Keratinocyte (primary cell): ENCODE results near the gene TRPC4AP. TPM values are rescaled to one million over a fixed set of nuclear protein-coding genes. Genes with fewer than 3 reads are reported as not detected.

Experiments
- DNase-seq: peaks from one replicate; pipeline ENCODE4 v3.0.0-alpha.2; 2011; ENCODE audit warnings: low read depth, missing footprints, low spot score
- FAIRE-seq: peaks from 2 replicates; lab custom pipeline; 2011; peaks lifted over from hg19 to GRCh38; lab: Jason Lieb, UNC
- H2AFZ ChIP-seq: 2 replicates; pipeline ENCODE4 v1.6.0; 2012; ENCODE audit warnings: low read length, control low read depth, inconsistent platforms; ENCODE audit not compliant: control insufficient read depth
- H3K27ac ChIP-seq: 2 replicates; pipeline ENCODE4 v1.5.1; 2011; ENCODE audit warnings: low read length; ENCODE audit not compliant: control insufficient read depth, insufficient read depth
- H3K27me3 ChIP-seq: 3 replicates; pipeline ENCODE4 v1.6.0; 2011; ENCODE audit warnings: low read length; ENCODE audit not compliant: control insufficient read depth, insufficient read depth; ENCODE audit errors: extremely low read depth
- H3K36me3 ChIP-seq, 2 experiments: 2 replicates in 1 of 2; 3 replicates in 1 of 2; pipeline ENCODE4 v1.5.1; 2011; ENCODE audit warnings: low read length in 2 of 2, mild to moderate bottlenecking in 1 of 2; ENCODE audit not compliant: control insufficient read depth in 2 of 2, insufficient read depth in 2 of 2; ENCODE audit errors: extremely low read depth in 1 of 2
- H3K4me1 ChIP-seq: 3 replicates; pipeline ENCODE4 v1.5.1; 2011; ENCODE audit warnings: low read length; ENCODE audit not compliant: control insufficient read depth, insufficient read depth; ENCODE audit errors: extremely low read depth
- H3K4me2 ChIP-seq: 3 replicates; pipeline ENCODE4 v1.6.0; 2011; ENCODE audit warnings: low read depth, low read length; ENCODE audit not compliant: control insufficient read depth, insufficient read depth; ENCODE audit errors: extremely low read depth
- H3K4me3 ChIP-seq, 3 experiments: fragments of 200-600 bp in 1 of 3; sonication (generic) in 1 of 3; 2 replicates in 2 of 3; 3 replicates in 1 of 3; pipeline ENCODE4 v1.5.1; 2011 to 2016; ENCODE audit warnings: low read length in 3 of 3, mild to moderate bottlenecking in 3 of 3, control low read depth in 2 of 3, inconsistent platforms in 1 of 3, low read depth in 1 of 3, mixed read lengths in 1 of 3, mixed run types in 1 of 3, moderate library complexity in 1 of 3; ENCODE audit not compliant: control insufficient read depth in 2 of 3, insufficient read depth in 2 of 3; ENCODE audit errors: extremely low read depth in 1 of 3
- H3K79me2 ChIP-seq: 2 replicates; pipeline ENCODE4 v1.6.0; 2012; ENCODE audit warnings: low read length; ENCODE audit not compliant: control insufficient read depth, insufficient read depth
- H3K9ac ChIP-seq: 3 replicates; pipeline ENCODE4 v1.6.0; 2011; ENCODE audit warnings: low read length; ENCODE audit not compliant: control insufficient read depth, insufficient read depth; ENCODE audit errors: extremely low read depth
- H3K9me1 ChIP-seq: 3 replicates; pipeline ENCODE4 v1.6.0; 2011; ENCODE audit warnings: low read length; ENCODE audit not compliant: control insufficient read depth, insufficient read depth; ENCODE audit errors: extremely low read depth
- H3K9me3 ChIP-seq: 2 replicates; pipeline ENCODE4 v1.5.1; 2012; ENCODE audit warnings: low read depth, low read length; ENCODE audit not compliant: control insufficient read depth
- H4K20me1 ChIP-seq: 3 replicates; pipeline ENCODE4 v1.6.0; 2011; ENCODE audit warnings: low read length; ENCODE audit not compliant: control insufficient read depth, insufficient read depth; ENCODE audit errors: extremely low read depth
- EZH2 ChIP-seq: IDR thresholded peaks from one replicate; pipeline ENCODE4 v1.6.1; 2012; ENCODE audit warnings: inconsistent platforms, mild to moderate bottlenecking, low read length, moderate library complexity
- dilution Hi-C: fragments of 300-500 bp; cut with MboI; formaldehyde crosslinking; loops from one replicate; pipeline ENCODE4 v1.7.0; 2020; ENCODE audit warnings: low sequenced_read_pairs; ENCODE audit not compliant: extremely low pct_ligation_motif_present
- polyA plus RNA-seq, 5 experiments: library from polyadenylated mRNA; depleted of rRNA in 3 of 5; stranded (reverse) in 3 of 5; stranded (forward) in 1 of 5; unstranded in 1 of 5; fragments of >200 nt; gene quantifications; 1 replicate in 1 of 5; 2 replicates in 3 of 5; 3 replicates in 1 of 5; pipeline versions ENCODE4 v1.2.1 to v1.2.3, GENCODE V29; 2011 to 2012; ENCODE audit warnings: missing spikeins in 2 of 5, low read depth in 1 of 5, low replicate concordance in 1 of 5
- TF ChIP-seq, protein P1 (sequence below), 3 experiments: IDR thresholded peaks in 1 of 3; conservative IDR thresholded peaks in 1 of 3; optimal IDR thresholded peaks in 1 of 3; 2 replicates in 2 of 3; 3 replicates in 1 of 3; pipeline versions ENCODE3 to v1.5.1; 2011; ENCODE audit warnings: low read length in 3 of 3, mild to moderate bottlenecking in 3 of 3, moderate library complexity in 2 of 3, control low read depth in 1 of 3, inconsistent platforms in 1 of 3; ENCODE audit not compliant: insufficient read depth in 2 of 3; ENCODE audit errors: extremely low read depth in 1 of 3

Gene TRPC4AP
- polyA plus RNA-seq, 1 donor (not counting 4 experiments of a cell fraction or from before 2014, with no cell fraction given), result 53.9 TPM

DNA sequence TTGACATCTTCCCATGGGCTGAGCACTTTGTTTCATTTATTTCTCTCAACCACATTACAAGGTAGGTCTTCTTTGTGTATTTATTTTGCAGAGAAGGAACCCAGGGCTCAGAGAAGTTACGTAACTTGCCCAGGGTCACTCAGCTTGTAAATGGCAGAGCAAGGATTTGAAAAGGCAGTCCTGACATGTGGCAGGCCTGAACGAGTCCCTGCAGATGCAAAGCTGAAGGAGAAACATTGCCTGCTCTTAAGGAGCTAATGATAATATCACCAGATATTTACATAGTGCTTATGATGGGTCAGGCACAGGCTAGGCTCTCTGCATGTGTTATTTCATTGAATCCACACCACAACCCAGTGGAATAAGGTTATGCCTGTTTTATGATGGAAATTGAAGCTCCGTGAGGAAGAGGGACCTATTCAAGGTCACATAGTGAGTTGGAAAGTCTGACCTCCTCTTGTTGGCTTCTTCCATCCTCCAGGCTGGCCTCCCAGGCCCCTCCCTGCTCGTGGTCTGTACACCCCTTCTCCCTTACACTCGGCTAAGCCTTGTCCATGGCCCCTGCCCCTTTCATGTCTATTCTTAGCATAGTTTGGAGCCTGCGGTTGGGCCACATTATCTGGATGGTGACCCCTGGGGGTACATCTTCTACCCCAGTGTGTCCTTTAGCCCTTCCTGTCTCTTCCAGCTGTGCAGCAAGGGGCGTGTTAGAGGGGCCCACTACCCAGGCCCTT is 124.4 kb downstream of the TRPC4AP start:
- Histone ChIP-seq H3K9me3 (no peaks in the 10 kb centered on the region), H3K4me3 (no peak overlapping the region), H3K9ac (no peak overlapping the region), H3K79me2 (no peaks in the 10 kb centered on the region), H3K36me3 (no peaks in the 10 kb centered on the region), H3K27me3 (no peaks in the 10 kb centered on the region), H4K20me1 (no peaks in the 10 kb centered on the region), H3K4me2 (no peak overlapping the region), H3K27ac (no peak overlapping the region), H3K9me1 (no peaks in the 10 kb centered on the region), H2AFZ (no peak overlapping the region), H3K4me1 (peaks cover 4% of the 10 kb centered on the region)
- dilution Hi-C loops, result no loop called here
- DNase-seq (no peak), FAIRE-seq (no peak)
- TF ChIP-seq EZH2, result no peak
- TF ChIP-seq, protein P1, sequence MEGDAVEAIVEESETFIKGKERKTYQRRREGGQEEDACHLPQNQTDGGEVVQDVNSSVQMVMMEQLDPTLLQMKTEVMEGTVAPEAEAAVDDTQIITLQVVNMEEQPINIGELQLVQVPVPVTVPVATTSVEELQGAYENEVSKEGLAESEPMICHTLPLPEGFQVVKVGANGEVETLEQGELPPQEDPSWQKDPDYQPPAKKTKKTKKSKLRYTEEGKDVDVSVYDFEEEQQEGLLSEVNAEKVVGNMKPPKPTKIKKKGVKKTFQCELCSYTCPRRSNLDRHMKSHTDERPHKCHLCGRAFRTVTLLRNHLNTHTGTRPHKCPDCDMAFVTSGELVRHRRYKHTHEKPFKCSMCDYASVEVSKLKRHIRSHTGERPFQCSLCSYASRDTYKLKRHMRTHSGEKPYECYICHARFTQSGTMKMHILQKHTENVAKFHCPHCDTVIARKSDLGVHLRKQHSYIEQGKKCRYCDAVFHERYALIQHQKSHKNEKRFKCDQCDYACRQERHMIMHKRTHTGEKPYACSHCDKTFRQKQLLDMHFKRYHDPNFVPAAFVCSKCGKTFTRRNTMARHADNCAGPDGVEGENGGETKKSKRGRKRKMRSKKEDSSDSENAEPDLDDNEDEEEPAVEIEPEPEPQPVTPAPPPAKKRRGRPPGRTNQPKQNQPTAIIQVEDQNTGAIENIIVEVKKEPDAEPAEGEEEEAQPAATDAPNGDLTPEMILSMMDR (optimal IDR thresholded peaks at IDR 0.05 in 1 of 3, IDR thresholded peaks at IDR 0.05 in 1 of 3, conservative IDR thresholded peaks at IDR 0.05 in 1 of 3; ENCODE audit: extremely low read depth in 1 of 3, insufficient read depth in 2 of 3, low read length in 3 of 3), result no peak

DNA sequence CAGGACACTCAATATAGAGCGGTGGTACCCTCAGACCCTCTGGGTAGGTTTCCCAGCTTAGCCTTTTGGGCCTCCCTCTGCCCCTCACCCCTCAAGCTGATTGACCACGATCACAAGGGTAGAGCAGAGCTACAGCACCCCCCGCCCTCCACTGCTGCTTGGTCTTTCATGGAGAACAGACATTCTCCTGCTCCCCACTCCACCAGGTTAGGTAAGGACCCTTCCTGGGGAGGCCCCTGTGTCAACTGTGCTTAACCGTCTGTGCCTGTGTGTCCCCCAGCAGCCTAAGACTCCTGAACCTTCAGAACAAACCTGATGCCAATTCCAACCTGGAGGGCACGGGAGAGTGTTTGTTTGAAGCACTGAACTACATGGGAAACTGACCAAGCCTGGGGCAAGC is 125.2 kb downstream of the TRPC4AP start:
- H3K9ac ChIP-seq, result no peak overlapping the region
- no peak overlapping the region for H2AFZ ChIP-seq
- H3K27ac ChIP-seq, result no peak overlapping the region
- no peak for DNase-seq
- H3K9me1 ChIP-seq, result no peaks in the 10 kb centered on the region
- H3K4me2 ChIP-seq, result no peak overlapping the region
- no peaks in the 10 kb centered on the region for H4K20me1 ChIP-seq
- TF ChIP-seq EZH2, result no peak
- no peaks in the 10 kb centered on the region for H3K36me3 ChIP-seq
- H3K9me3 ChIP-seq, result no peaks in the 10 kb centered on the region
- H3K4me3 ChIP-seq, result no peak overlapping the region
- no peaks in the 10 kb centered on the region for H3K79me2 ChIP-seq
- FAIRE-seq, result no peak
- no peaks in the 10 kb centered on the region for H3K27me3 ChIP-seq
- H3K4me1 ChIP-seq, result peaks cover 4% of the 10 kb centered on the region
- dilution Hi-C loops, result no loop called here
